GM18907 (cell line): ENCODE data around the gene BLVRA.
"Not testable (repeated sequence)": the region's sequence is repeated elsewhere in the genome, so short reads cannot be mapped to it uniquely, and the experiment has no call there.

Experiments used
- ATAC-seq: cut with Tn5 transposase; IDR thresholded peaks from one replicate; pipeline ENCODE4 v1.9.1; 2021; ENCODE audit warnings: mild to moderate bottlenecking, moderate library complexity; ENCODE audit not compliant: unreplicated experiment

The BLVRA gene

DNA sequence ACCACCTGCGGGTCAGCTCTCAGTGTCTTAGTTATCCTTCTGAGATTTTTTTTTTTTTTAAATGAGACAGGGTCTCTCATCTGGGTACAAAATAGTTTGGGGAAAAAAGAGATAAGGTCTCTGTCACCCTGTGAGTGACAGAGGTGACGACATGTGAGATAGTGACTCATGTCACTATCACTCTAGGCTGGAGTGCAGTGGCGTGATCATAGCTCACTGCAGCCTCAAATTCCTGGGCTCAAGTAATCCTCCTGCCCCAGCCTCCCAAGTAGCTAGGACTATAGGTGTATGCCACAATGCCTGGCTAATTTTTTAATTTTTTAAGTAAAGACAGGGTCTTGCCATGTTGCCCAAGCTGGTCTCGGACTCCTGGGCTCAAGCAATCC, 10.4 kb downstream of the BLVRA start:
- no peak for ATAC-seq

DNA sequence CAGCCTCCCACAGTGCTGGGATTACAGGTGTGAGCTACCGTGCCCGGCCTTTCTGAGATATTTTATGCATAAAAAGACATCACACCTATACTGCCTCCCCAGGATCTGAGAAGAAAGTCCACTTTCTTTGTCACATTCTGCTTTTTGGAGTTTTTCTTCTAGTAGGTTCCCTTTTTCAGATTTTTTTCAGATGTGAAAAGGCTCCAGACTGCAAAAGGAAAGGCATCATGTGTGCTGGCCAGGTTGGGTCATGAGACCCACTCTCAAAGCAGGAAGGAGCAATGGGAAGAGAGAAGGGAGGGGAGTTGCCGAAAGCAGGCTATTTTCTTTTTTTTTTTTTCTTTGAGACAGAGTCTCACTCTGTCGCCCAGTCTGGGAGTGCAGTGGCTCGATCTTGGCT, 10.8 kb downstream of the BLVRA start:
- no peak for ATAC-seq

DNA sequence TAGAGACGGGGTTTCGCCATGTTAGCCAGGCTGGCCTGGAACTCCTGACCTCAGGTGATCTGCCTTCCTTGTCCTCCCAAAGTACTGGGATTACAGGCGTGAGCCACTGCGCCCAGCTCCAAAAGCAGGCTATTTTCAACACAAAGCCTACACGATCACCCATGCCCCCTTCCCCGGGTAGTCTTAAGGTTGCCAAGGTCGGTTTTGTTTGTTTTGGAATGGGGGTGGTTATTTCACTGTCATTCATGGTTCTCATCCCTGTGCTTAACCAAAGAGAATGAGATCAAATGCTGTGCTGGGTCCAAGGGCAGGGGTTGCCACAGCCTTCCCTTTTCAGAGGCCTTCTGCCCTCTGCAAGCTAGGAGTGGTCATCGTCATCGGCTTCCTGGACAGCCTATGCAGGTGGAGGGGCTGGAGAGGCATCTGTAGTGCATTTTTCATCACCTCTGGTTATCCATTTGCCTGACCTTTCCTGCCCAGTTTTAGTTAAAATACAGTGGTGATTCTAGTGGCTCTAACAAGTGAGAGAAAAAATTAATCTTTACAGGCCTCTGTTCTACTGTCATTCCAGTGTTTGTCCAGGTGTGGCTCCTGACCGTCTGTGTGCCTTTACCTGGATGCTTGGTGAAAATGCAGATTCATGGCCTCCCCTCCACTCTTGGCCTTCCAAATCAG, 11.4 kb downstream of the BLVRA start:
- ATAC-seq, result no peak

DNA sequence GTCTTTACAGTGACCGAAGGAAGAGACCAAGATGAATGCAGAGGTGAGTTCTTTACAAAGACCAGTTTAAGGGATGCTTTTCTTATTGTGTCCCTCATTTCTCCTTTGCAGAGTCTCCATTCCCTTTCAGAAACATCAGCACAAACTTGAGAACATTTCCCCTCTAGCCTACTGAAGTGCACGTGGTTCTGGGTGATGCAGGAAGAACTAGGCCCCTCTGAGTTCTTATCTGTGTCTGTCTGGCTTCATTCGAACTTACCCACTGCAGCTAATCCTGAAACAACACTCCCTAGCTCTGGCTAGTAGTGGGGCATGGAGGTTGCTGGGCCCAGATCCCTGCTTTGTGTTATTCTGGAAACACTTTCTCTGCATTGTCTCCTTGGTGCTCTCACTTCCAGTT, 12.6 kb downstream of the BLVRA start:
- ATAC-seq, result no peak

DNA sequence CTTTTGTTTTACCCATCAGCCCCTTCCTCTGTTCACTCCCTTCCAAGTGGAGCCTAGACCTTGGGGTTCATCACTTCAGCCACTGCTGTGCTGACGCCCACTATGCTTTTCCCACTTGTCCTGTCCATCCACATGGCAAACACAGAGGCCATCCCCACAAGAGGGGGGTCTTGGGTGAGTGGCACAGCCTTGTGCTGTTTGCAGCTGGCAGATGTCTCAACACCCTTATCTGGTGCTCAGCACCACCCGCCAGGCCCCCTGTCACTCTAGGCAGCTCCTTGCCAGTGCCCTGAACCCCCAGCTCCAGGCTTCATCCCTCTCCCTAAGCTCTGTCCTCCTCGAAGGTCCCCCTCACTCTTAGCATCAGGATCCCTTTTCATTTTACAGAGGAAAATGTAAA, 13.1 kb downstream of the BLVRA start:
- ATAC-seq, result no peak

DNA sequence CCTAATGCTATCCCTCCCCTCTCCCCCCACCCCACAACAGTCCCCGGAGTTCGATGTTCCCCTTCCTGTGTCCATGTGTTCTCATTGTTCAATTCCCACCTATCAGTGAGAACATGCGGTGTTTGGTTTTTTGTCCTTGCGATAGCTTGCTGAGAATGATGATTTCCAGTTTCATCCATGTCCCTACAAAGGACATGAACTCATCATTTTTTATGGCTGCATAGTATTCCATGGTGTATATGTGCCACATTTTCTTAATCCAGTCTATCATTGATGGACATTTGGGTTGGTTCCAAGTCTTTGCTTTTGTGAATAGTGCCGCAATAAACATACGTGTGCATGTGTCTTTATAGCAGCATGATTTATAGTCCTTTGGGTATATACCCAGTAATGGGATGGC, 14.8 kb downstream of the BLVRA start:
- ATAC-seq, result not testable (repeated sequence)

DNA sequence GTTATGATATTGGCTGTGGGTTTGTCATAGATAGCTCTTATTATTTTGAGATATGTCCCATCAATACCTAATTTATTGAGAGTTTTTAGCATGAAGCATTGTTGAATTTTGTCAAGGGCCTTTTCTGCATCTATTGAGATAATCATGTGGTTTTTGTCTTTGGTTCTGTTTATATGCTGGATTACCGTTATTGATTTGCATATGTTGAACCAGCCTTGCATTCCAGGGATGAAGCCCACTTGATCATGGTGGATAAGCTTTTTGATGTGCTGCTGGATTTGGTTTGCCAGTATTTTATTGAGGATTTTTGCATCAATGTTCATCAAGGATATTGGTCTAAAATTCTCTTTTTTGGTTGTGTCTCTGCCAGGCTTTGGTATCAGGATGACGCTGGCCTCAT, 16.8 kb downstream of the BLVRA start:
- ATAC-seq, result not testable (repeated sequence)

DNA sequence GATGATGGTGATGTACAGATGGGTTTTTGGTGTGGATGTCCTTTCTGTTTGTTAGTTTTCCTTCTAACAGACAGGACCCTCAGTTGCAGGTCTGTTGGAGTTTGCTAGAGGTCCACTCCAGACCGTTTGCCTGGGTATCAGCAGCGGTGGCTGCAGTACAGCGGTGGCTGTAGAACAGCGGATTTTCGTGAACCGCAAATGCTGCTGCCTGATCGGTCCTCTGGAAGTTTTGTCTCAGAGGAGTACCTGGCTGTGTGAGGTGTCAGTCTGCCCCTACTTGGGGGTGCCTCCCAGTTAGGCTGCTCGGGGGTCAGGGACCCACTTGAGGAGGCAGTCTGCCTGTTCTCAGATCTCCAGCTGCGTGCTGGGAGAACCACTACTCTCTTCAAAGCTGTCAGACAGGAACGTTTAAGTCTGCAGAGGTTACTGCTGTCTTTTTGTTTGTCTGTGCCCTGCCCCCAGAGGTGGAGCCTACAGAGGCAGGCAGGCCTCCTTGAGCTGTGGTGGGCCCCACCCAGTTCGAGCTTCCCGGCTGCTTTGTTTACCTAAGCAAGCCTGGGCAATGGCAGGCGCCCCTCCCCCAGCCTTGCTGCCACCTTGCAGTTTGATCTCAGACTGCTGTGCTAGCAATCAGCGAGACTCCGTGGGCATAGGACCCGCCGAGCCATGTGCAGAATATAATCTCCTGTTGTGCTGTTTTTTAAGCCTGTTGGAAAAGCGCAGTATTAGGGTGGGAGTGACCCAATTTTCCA, 20.0 kb downstream of the BLVRA start:
- ATAC-seq, result not testable (repeated sequence)

DNA sequence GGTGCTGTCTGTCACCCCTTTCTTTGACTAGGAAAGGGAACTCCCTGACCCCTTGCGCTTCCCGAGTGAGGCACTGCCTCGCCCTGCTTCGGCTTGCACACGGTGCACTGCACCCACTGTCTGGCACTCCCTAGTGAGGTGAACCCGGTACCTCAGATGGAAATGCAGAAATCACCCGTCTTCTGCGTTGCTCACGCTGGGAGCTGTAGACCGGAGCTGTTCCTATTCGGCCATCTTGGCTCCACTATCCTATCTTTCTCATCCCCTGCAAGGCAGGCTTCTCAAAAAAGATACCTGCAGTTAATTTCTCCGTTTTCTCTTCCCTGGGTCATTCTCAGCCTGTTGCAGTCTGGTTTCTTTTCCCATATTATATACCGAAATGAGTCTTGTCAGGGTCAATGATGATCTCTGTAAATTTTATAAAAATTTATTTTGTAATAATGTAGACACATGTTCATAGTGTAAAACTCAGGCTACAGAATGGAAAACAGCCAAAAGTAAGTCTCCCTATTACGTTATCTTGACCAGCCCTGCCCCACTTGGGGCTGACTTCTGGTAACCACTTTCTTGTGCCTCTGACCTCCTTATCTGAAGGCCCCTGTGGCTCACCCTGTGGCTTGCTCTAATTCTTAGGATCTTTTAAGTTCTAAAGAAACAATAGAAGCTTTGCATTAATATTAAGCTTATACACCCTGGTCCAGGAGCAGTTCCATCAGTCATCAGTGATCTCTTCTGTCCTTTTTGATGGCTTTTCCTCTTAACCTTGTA, 20.7 kb downstream of the BLVRA start:
- no peak for ATAC-seq

DNA sequence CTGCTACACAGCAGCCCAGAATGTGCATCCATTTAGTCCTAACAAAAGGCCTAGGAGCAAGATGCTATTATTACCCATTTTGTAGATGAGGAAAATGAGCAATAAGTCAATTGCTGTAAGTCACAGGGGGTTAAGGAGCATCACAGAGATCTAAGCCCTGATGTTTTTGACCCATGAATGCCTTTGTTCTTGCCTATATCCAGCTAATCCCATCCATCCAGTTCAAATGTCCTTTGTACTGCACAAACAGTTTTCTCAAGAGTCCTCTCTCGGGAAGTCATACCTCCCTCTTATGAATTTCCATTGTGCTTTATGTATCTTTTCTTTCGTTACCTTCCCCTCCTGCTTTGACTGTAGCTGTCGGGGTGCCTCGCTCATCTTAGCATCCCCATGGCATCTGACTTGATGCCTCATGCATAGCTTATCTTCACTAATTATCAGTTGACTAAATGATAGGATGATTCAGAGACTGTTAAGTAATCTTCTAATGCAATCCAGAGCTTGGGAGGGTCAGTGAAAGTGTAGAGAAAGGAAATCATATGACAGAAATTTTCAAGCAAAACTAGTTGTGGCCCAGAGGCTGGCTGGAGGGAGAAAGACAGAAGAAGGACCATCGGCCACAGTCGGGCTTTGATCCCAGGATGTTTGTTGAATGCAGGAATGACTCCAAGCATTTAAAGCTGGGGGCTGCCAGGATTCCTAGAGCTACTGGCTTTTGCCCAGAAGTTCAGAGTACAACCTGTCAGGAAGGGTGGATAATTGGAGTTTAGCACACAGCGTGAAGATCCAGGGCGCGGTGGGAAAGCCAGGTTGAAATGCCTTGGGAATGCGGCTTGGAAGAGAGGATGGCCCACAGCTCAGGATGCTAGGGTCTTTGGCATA, 23.5 kb downstream of the BLVRA start:
- ATAC-seq, result no peak

DNA sequence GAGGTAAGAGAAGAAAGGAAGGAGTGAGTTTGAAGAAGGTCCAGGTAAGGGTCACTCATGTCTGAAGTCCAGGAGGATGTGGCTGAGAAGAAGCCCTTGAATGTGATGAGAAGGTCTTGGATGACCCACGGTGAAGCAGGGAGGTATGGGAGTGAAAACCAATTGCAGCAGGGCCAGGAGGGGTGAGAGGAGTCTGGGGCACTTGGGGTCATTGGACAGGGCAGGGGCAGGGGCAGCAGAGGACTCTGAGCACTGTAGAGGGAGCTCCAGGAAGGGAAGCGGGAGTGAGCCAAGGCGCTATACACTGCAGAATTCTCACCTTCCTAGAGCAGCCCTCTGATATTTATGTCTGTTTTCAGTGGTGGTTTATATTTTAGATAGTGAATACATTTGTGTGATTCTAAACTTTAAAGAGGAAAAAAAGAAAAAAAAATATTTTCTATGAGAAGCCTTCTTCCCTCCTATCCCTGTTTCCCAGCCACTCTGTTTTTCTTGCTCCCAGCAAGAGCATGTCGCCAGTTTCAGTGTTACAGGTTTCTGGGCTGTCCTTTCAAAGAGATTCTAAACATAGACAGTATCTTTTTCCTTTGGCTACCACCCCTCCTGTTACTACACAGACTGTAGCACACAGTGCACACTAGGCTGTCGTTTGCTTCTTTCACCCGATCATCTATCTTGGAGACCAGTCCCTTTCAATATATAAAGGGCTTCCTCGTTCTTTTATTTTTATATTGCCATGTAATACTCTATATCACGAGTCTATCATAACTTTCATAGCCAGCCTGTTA, 24.5 kb downstream of the BLVRA start:
- ATAC-seq, result no peak

DNA sequence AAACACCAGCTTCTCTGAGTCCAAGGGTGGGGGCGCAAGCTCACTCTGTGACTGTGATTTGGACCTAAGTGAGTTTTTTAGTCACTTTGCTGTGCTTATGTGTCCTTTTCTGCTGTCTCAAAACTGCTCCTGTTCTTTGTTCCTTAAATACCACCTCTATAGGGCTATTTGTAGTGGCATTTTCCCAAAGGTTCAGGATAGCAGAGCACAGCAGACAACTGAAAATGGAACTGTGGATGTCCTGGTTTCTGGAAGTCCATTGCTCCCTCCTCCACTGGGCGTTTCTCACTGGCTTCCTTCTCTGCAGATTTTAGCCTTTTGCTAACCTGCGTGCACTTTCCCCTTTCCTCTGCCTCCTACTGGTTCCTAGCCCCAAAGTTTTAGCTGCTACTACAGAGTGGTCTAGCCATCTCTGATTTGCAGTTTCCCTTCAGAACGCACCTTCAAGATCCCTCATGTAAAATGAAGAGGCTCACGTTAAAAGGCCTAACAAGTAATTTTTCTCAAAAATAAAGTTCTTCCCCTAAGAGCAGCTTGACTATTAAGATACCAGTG, 25.6 kb downstream of the BLVRA start:
- no peak for ATAC-seq

DNA sequence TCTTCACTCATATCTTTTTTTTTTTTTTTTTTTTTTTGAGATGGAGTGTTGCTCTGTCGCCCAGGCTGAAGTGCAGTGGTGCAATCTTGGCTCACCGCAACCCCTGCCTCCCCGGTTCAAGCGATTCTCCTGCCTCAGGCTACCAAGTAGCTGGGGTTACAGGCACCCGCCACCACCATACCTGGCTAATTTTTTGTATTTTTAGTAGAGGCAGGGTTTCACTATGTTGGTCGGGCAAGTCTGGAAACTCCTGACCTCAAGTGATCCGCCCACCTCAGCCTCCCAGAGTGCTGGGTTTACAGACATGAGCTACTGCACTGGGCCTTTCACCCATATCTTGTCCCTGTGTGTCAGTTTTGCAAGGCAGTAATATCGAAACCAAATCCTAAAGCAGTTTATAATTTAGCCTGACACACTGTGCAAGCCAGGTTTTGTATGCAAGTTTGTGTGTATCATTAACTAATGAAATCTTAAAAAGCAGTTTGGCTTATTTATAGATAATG, 26.2 kb downstream of the BLVRA start:
- peak; percentile 99 for ATAC-seq

DNA sequence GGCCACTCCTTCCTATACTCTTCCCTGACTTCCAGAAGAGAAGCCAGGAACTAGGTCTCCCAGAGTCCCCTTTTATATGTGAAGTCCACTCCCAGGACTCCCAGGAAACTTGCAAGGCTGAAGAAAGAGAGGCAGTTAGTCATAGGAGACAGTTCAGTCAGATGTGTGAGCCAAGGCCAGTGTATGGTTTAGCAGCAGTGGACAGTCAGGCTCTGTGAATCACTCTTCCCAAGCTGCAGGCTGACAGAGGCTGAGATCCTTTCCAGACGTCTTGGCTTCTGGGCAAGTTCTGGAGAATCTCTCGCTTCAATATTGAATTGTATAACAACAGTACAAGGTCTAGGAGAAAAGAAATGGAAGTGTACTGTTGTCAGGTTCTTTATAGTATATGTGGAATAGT, 26.9 kb downstream of the BLVRA start:
- no peak for ATAC-seq

DNA sequence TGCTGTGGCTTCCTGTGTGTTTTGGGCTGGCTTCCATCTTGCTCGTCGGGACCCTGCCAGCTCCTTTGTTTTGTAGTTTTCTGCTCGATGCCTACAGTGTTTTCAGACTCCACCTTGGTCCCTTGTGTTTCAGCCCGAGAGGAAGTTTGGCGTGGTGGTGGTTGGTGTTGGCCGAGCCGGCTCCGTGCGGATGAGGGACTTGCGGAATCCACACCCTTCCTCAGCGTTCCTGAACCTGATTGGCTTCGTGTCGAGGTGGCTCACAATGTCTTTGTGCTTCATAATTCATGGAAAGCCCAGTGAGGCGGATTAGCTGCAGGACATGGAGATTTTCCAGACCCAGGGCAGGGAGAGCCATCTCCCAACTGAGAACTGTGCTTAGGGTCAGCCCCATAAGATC, 29.3 kb downstream of the BLVRA start:
- ATAC-seq, result no peak

DNA sequence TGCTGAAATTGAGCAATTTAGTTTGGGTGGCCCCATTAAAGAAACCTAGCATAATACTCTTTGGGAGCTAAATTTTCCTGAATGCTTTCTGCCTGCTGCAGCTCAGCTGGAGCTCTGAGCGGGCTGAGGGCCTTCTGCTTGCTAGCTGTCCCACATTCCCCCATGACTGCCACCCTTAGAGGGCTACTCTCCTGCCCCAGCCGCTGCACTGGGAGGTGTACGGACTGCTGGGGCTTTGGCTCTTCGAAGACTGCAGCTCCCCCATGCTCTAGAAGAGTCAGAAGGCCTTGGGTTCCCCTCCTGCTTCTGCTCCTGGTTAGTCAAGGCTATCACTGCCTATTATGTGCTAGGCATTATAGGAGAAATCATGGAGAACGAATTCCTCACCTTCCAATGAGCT, 31.5 kb downstream of the BLVRA start:
- ATAC-seq, result no peak

DNA sequence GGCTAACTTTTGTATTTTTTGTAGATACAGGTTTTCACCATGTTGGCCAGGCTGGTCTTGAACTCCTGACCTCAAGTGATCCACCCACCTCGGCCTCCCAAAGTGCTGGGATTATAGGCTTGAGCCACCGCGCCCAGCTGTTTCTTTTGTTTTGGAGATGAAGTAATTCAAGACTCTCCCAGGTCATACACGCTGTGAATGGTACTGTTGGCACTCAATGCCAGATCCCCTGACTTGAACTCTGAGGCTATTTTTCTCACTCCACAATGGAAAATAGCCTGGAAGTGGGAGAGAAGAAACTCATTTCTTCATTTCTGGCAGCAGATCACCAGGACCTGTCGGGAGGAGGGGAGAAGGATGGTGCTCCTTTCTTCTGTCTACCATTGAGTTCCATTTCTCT, 32.4 kb downstream of the BLVRA start:
- ATAC-seq, result no peak

DNA sequence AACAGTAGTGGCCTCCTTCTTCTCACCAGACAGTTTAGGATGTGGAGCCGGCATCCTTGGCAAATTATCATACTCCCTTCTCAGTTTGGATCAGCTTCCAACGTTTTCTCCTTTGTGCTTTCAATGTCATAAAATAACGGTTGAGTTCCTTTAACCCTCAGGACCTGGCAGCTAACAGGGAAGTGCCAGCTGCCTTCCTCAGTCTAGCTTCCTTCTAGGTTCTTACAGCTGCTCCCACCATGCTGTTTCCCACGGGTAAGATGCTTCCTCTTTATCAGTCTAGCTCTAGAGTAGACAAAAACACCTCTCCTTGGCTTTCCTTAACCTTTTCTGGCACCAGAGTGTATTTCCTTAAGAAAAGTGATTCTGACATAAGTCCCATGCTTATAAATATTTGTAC, 33.2 kb downstream of the BLVRA start:
- ATAC-seq, result no peak

DNA sequence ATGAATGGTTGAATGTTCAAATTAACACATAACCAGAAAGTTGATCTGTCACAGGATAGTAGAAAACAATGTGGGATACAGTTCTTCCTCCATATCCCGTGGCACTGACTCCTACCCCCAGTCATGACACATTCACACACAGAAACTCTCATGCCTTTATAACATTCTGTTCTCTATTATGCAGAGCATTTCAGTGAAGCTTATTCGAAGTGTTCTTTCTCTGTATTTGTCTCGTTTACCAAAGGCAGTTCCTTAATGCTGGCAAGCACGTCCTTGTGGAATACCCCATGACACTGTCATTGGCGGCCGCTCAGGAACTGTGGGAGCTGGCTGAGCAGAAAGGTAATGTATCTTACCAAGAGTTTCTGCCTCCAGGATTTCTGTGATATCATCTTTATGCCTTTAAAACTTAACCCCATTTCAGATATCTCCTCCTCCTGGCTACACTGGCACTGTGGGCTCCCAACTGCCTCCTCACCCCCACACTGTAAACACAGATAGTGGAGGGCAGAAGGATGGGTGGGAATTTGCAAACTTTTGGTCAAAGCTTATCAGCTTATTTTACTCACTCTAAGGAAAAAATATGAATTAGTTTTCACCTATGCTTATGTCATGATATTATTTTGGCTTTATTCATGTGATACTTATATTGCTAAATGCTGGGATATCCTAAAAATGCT, 34.1 kb downstream of the BLVRA start:
- no peak for ATAC-seq
